DMS 273 (cell line): ENCODE measurements around the gene DCXR.

Experiments used
- DNase-seq: peaks from one replicate; lab custom pipeline; 2025; ENCODE audit not compliant: unreplicated experiment; lab: John Stamatoyannopoulos, UW

The DCXR gene

DNA sequence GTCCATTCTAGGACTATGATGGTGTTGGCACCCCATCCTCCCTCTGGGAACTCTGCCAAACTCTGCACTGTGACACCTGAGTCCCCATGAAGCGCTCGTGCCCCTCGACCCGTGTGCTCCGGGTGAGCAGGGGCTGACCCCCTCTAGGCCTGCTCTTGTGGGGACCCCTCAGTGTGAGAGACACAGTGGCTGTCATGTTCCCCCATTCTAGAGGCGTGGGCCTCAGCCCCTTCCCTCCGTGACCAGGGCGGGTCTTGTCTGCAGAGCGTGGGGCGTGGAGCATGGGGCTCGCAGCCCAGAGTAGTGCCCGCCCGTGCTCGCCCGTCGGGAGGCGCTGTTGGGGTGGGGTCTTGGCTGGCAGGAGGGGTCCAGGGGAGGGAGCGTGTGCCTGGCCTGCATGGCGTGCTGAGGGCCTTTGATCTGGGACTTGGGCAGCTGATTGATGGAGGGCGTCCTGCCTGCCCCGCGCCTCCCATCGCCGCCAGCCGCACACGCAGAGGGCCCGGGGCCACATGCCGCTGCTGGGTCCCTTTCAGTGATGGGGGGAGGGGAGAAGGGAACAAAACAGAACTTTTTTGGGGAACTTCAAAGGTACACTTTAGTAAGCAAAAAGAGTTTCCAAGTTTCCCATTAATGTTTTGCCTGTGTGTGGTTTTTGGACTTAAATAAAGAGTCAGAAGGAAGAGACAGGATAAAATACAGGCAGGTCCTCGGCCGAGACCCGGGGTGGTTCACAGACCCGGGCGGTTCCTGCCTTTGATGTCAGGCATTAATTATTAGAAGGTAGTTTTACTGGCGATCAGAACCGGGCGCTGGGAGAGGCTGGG is 37.3 kb downstream of the DCXR start:
- no peak for DNase-seq

DNA sequence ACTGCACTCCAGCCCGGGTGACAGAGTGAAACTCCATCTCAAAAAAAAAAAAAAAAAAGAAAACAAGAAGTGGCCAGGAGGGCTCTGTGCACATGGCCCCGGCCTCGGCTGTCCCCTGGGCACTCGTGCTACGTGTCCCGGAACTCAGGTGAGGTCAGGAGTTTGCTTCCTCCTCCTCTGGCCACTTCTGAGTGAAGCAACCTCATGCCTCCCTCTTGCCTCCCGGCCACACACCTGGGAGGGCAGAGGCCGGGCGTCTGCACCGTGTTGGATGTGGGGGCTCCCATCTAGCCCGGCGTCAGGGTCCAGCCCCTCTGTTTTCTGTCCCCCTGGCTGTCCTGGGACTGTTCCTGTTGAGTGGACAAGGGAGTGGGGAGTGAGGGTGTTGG is 37.9 kb downstream of the DCXR start:
- no peak for DNase-seq

GRCh38 chr17:81998691-81999438 is 38.6 kb downstream of the DCXR start:
- no peak for DNase-seq

DNA sequence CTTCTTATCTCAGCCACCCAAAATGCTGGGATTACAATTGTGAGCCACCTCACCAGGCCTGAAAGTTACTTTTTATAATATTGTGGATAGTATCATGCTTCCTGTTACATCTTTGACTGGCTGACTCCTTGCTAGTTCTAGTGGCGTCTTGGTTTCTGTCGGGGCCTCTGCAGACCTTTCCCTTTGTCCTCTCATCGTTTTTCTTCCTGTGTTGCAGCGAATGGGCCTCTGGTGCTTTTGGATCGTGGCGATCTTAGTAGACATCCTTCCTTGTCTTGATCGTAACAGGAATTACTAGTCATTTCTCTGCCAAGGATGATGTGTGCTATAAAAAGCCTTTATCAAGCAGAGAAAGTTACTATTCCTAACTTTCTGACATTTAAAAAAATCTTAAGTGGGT is 39.3 kb downstream of the DCXR start:
- no peak for DNase-seq

DNA sequence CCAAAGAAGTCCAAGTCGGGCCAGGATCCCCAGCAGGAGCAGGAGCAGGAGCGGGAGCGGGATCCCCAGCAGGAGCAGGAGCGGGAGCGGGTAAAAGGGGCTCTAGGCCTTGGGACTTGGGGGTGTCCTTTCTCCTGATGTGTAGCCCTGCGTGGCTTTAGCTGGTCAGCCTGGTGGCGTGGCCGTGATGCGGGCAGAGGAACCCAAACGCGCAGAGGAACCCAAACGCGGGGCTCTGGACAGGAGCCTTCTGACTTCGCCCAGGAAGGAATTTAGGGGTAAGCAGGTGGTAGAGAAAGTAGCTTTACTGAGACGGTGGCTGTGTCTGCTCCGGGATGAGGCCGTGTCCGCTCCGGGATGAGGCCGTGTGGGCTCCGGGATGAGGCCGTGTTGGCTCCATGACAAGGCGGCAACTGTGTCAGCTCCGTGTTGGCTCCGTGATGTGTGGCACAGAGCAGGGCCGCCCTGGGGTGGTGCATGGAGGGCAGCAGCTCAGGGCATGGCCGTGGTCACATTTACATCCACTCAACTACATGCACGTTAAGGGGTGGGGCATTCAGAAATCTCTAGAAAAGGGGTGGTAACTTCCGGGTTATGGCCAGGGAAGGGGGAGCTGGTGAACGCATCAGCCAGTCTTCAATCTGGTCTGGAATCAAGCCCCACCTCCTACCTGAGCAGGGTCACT is 40.6 kb downstream of the DCXR start:
- DNase-seq: no peak

DNA sequence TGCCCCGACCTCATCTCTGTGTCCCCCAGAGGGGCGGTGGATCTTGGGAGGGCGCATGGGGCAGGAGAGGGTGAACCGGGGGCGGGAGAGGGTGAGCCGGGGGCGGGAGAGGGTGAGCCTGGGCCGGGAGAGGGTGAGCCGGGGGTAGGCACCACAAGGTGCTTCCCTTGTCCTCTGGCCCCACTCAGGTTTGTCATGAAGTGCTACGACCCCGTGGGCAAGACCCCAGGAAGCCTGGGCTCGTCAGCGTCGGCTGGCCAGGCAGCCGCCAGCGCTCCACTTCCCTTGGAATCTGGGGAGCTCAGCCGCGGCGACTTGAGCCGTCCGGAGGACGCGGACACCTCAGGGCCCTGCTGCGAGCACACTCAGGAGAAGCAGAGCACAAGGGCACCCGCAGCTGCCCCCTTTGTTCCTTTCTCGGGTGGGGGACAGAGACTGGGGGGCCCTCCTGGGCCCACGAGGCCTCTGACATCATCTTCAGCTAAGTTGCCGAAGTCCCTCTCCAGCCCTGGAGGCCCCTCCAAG is 41.2 kb downstream of the DCXR start:
- no peak for DNase-seq

DNA sequence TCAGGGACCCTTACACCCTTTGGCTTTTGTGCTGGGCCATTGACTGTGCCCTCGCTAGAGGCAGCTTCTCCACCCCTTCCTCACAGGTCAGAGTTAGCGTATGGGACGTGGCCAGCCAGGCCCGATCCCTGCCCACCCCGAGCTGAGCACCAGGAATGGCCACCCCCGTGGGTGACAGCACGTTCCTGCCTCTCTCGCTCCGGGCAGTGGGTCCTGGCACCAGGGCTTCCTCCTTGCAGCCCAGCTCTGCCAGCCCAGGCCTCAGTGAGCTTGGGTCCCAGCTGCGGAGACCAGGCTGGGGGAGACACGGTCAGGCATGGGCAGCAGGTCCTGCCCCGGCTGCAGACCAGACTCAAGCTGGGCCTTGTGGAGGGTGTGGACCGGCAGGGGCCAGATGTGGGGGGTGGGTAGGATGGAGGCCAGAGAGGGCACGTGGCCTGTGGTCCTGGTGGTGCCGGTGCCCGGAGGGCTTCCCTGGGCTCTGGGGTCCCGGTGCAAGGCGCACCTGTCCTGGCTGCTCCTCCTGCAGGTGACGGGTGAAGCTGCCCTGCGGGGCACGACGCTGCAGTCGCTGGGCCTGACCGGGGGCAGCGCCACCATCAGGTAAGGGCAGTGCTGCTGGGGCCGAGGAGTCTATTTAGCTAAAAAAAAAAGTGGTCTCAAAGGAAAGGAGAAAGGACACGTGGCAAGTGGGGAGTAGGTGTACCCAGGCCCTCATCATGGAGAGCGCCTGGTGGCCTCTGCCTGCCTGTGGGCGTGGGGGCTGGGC is 41.9 kb downstream of the DCXR start:
- no peak for DNase-seq

GRCh38 chr17:81994593-81995462 is 42.7 kb downstream of the DCXR start:
- DNase-seq: no peak

DNA sequence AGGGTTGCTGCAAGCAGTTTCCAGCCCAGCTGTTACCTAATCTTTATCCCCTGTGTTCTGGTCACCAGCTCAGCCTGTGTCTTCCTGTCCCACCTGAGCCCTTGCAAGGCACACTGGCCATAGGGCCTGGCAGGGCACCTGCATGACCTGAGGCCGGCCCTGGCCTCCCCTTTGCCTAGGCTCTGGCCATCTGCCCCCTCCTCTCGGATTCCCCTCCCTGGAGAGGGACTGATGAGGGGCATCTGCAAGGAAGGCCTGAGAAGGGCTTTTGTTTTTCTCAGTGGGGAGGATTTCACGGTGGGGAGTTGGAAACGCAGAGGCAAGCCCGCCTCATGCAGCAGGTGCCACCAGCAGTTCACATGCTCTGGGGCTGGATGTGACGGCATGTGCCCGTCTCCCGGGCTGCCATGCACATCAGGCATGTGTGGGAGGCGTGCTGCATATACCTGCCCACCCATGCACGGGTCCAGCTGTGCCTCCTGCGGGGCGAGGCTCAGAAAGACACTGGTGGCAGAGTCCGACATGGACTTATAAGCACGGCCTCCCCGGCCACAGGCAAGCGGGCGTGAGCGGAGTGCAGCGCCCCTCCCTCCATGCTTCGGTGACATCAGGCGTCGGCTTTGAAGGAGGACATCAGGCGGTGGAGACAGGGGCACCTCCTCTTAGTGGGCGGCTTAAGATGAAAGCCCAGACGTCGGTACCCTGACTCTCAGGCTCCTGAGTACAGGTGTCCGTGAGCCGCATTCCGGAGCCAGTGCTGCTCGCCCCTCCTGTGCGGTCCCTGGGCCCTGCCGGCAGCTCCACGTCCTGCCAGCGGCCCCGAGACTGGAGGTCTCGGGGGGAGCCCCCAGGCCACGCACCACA is 43.5 kb downstream of the DCXR start:
- no peak for DNase-seq

DNA sequence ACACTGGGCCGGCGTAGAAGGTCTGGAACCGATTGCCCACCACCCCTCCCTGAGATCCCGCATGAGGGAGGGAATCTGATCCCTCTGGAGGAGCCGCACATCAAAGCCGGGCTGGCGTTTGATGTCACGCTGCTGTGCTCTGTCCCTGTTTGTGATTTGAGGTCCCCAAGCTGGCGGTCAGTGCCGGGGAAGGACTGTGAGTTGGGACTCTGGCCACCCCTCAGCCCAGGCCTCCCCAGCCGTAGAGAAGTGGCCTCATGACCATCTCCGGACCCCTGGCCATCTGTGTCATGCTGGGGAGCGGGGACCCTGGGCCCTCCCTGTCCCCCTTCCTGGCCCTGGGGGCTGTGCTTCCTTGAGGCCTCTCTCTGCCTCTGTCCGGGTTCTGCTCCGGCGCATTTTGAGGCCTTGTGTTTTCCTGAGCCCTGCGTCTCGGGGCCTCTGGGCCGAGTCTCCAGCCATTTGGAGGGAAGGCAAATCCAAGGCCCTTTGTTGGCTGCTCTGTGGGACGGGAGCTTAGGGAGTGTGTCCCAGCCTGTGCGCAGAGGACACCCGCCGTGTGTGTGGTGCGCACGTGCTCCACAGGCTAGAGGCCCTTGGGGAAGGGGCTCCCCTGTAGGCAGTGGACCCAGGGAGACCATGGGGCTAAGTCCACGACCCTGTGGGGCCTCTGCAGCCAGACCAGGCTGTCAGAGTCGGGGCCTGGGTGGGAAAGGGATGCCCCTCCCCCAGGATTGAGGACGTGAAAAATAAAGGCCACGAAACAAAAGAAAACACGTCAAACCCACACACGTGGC is 45.0 kb downstream of the DCXR start:
- DNase-seq: no peak

GRCh38 chr17:81991684-81992305 is 45.7 kb downstream of the DCXR start:
- DNase-seq: peak; percentile 90

DNA sequence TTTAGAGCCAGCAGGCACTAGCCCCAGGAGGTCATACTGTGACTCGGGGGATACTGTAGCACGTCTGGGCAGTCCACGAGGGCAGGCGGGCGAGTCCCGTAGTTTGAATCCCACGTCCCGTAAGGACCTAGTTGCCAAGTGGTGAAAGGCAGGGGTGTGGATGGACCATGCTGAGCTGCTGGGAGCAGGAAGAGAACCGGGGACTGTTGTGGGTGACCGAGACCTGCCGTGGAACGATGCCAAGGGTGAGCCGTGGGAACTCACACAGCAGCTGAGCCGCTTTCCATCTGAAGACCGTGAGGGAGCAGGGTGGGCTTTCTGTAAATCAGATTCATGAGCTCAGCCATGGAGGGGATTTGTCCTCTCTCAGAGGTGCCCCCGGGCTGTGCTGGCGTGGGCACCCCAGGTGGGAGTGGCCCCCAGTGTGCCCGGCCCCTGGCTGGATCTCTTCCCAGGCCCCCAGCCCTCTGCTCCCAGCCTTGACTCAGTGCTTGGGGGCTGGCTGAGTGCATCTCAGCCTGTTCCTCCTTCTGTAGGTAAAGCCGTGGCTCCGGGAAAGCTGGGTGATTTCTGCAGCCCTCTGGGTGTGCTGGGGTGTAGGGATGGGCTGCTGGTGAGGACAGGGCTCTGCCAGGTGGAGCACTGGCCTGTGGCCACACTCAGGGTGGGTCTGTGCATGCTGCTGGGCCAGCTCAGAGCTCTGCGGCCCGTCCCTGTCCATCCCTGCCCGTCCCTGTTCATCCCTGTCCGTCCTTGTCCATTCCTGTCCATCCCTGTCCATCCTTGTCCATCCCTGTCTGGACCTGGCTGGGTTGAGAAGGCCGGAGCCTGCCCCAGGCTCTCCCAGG is 46.4 kb downstream of the DCXR start:
- no peak for DNase-seq

DNA sequence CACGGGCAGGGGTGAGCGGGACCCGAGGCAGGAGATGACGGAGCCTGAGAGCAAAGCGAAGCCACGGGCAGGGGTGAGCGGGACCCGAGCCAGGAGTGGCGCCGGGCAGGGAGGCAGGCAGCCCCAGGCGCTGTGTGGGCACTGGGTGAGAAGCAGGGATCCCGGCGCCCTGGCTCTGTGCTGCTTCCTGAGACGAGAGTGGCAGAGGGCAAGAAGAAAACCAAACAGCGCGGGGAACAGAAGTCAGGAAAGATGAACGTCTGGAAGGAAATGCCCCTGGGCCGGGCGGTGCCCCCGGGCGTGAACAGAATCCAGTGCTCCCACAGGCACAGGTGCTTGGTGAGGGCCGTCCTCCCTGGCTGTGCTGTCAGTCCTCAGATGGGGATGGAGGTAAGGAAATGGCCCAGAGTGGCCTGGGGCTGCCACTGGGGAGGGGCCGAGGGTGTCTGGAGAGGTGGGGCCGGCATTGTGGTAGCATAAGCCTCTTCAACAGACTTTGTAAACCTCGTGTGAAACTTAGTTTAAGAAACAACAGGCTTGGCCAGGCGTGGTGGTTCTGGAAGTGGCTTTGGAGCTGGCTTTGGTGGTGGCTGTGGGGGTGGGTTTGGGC is 50.2 kb downstream of the DCXR start:
- DNase-seq: no peak

DNA sequence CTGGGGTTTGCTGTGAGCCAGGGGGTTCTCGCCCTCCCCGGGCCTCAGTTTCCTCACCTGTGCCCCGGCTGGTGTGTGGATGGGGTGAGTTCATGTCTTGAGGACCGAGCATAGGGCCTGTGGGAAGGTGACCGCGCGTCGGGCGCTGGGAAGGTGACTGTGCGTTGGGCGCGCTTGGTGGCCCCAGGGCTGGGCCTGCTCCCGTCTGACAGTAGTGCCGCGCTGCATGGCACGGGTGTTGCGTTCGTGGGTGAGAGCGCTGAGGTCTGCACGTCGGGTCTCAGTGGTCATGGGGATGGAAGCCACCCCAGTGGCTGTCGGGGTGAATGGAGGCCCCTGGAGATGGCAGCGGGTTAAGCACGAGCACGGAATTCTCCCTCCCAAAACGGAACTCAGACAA is 50.9 kb downstream of the DCXR start:
- no peak for DNase-seq
